Trophoblast cell (in vitro differentiated cells and primary cell): ENCODE results near the gene FBXW4.

Experiments used
- DNase-seq, 2 donors: peaks; one replicate each; pipeline ENCODE4 v3.0.0-alpha.2; 2016
- H2AFZ ChIP-seq: 2 replicates; pipeline ENCODE4 v1.6.1; 2013; ENCODE audit warnings: low read length, moderate library complexity, mild to moderate bottlenecking; ENCODE audit not compliant: insufficient read depth, poor library complexity
- H2AK5ac ChIP-seq: 2 replicates; pipeline ENCODE4 v1.6.1; 2013; ENCODE audit warnings: mild to moderate bottlenecking, low read length
- H2BK120ac ChIP-seq: 2 replicates; pipeline ENCODE4 v1.6.1; 2013; ENCODE audit warnings: low read length, mild to moderate bottlenecking, moderate library complexity; ENCODE audit not compliant: insufficient read depth, poor library complexity
- H2BK12ac ChIP-seq: 2 replicates; pipeline ENCODE4 v1.6.1; 2013; ENCODE audit warnings: mild to moderate bottlenecking, low read length, moderate library complexity
- H2BK5ac ChIP-seq: 2 replicates; pipeline ENCODE4 v1.6.1; 2013; ENCODE audit warnings: low read length, low read depth, moderate library complexity, mild to moderate bottlenecking; ENCODE audit not compliant: poor library complexity
- H3K14ac ChIP-seq: 2 replicates; pipeline ENCODE4 v1.6.1; 2013; ENCODE audit warnings: mild to moderate bottlenecking, low read length
- H3K18ac ChIP-seq: 2 replicates; pipeline ENCODE4 v1.6.1; 2013; ENCODE audit warnings: mild to moderate bottlenecking, low read length
- H3K23ac ChIP-seq: 2 replicates; pipeline ENCODE4 v1.6.1; 2013; ENCODE audit warnings: low read length
- H3K27ac ChIP-seq: 2 replicates; pipeline ENCODE4 v1.5.1; 2013; ENCODE audit warnings: low read depth, mild to moderate bottlenecking, inconsistent platforms, low read length, moderate library complexity
- H3K27me3 ChIP-seq: 2 replicates; pipeline ENCODE4 v1.6.1; 2013; ENCODE audit warnings: inconsistent platforms, mild to moderate bottlenecking, low read length, moderate library complexity; ENCODE audit not compliant: insufficient read depth
- H3K36me3 ChIP-seq, 2 experiments: 1 replicate in 1 of 2; 2 replicates in 1 of 2; pipeline ENCODE4 v1.6.1; 2013; ENCODE audit warnings: low read length in 2 of 2, mild to moderate bottlenecking in 2 of 2, moderate library complexity in 1 of 2; ENCODE audit not compliant: insufficient read depth in 2 of 2, control insufficient read depth in 1 of 2
- H3K4ac ChIP-seq: 2 replicates; pipeline ENCODE4 v1.6.1; 2013; ENCODE audit warnings: low read depth, mild to moderate bottlenecking, low read length, moderate library complexity
- H3K4me1 ChIP-seq, 2 experiments: 1 replicate in 1 of 2; 2 replicates in 1 of 2; pipeline ENCODE4 v1.6.1; 2013; ENCODE audit warnings: low read length in 2 of 2, mild to moderate bottlenecking in 2 of 2, moderate library complexity in 1 of 2; ENCODE audit not compliant: insufficient read depth in 2 of 2, control insufficient read depth in 1 of 2
- H3K4me2 ChIP-seq: 2 replicates; pipeline ENCODE4 v1.6.1; 2013; ENCODE audit warnings: inconsistent platforms, mild to moderate bottlenecking, low read length, moderate library complexity
- H3K4me3 ChIP-seq: 2 replicates; pipeline ENCODE4 v1.5.1; 2013; ENCODE audit warnings: mild to moderate bottlenecking, low read depth, low read length, inconsistent platforms
- H3K79me1 ChIP-seq: one replicate; pipeline ENCODE4 v1.6.1; 2013; ENCODE audit warnings: low read length
- H3K79me2 ChIP-seq: 2 replicates; pipeline ENCODE4 v1.6.1; 2013; ENCODE audit warnings: low read length, mild to moderate bottlenecking; ENCODE audit not compliant: control insufficient read depth, insufficient read depth, poor library complexity
- H3K9ac ChIP-seq: 2 replicates; pipeline ENCODE4 v1.6.1; 2013; ENCODE audit warnings: mild to moderate bottlenecking, low read length
- H3K9me3 ChIP-seq: 2 replicates; pipeline ENCODE4 v1.6.1; 2013; ENCODE audit warnings: low read depth, mild to moderate bottlenecking, control low read depth, inconsistent platforms, low read length; ENCODE audit not compliant: insufficient read depth
- H4K12ac ChIP-seq: 2 replicates; pipeline ENCODE4 v1.6.1; 2013; ENCODE audit warnings: low read depth, mild to moderate bottlenecking, low read length, moderate library complexity
- H4K8ac ChIP-seq: 2 replicates; pipeline ENCODE4 v1.6.1; 2013; ENCODE audit warnings: low read depth, mild to moderate bottlenecking, low read length, moderate library complexity
- H4K91ac ChIP-seq: one replicate; pipeline ENCODE4 v1.6.1; 2013; ENCODE audit warnings: low read depth, mild to moderate bottlenecking, low read length, moderate library complexity
- WGBS: extraction: QIAGEN DNeasy Blood & Tissue Kit; methylation state at CpG from one replicate; pipeline ENCODE4 v1.1.7; 2013; ENCODE audit warnings: missing lambda C conversion rate; ENCODE audit not compliant: insufficient read length, insufficient coverage; ENCODE audit errors: extremely low coverage; 5-methylcytosine and 5-hydroxymethylcytosine counted together

The FBXW4 gene

GRCh38 chr10:101691081-101691480, 3.9 kb downstream of the FBXW4 start:
- no peak overlapping the region for H3K4me3 ChIP-seq
- H3K18ac ChIP-seq = peak overlapping the region; percentile 64
- no peak overlapping the region for H3K14ac ChIP-seq
- peaks cover 7 to 8% of the 10 kb centered on the region in 2 experiments for H3K4me1 ChIP-seq
- H4K8ac ChIP-seq = no peak overlapping the region
- peaks cover 11% of the 10 kb centered on the region for H3K79me1 ChIP-seq
- no peak overlapping the region for H2BK120ac ChIP-seq
- H4K91ac ChIP-seq = no peak overlapping the region
- H3K79me2 ChIP-seq = peaks cover 7% of the 10 kb centered on the region
- WGBS = no CpG with 5 or more reads among the region's 7 CpGs
- no peak overlapping the region for H2AK5ac ChIP-seq
- H3K4me2 ChIP-seq = no peak overlapping the region
- no peak overlapping the region for H2AFZ ChIP-seq
- peak overlapping the region; percentile 64 for H3K4ac ChIP-seq
- H3K27ac ChIP-seq = no peak overlapping the region
- no peak overlapping the region for H3K9ac ChIP-seq
- no peak overlapping the region for H4K12ac ChIP-seq
- H3K27me3 ChIP-seq = no peaks in the 10 kb centered on the region
- no peak overlapping the region for H2BK12ac ChIP-seq
- no peaks in the 10 kb centered on the region for H3K9me3 ChIP-seq
- H2BK5ac ChIP-seq = no peak overlapping the region
- no peak overlapping the region for H3K23ac ChIP-seq
- H3K36me3 ChIP-seq = no peaks in the 10 kb centered on the region
- no peak for DNase-seq

- Histone ChIP-seq H3K14ac (no peak overlapping the region), H3K4ac (no peak overlapping the region), H3K9ac (no peak overlapping the region), H4K91ac (no peak overlapping the region), H3K9me3 (no peaks in the 10 kb centered on the region), H3K27me3 (no peaks in the 10 kb centered on the region), H4K12ac (no peak overlapping the region), H3K36me3 (no peaks in the 10 kb centered on the region), H2AK5ac (no peak overlapping the region), H3K4me1 (peaks cover 7 to 8% of the 10 kb centered on the region in 2 experiments), H2BK120ac (no peak overlapping the region), H2BK5ac (no peak overlapping the region), H2AFZ (no peak overlapping the region), H3K79me1 (peaks cover 11% of the 10 kb centered on the region), H4K8ac (no peak overlapping the region), H3K79me2 (peaks cover 7% of the 10 kb centered on the region), H2BK12ac (no peak overlapping the region), H3K4me3 (no peak overlapping the region), H3K27ac (no peak overlapping the region), H3K4me2 (no peak overlapping the region), H3K18ac (no peak overlapping the region), H3K23ac (no peak overlapping the region)
- WGBS = no CpG with 5 or more reads among the region's 7 CpGs
- DNase-seq = no peak
Observed at GRCh38 chr10:101690461-101690860, 4.5 kb downstream of the FBXW4 start.

GRCh38 chr10:101687071-101687658, 7.8 kb downstream of the FBXW4 start:
- Histone ChIP-seq H3K4me1 (peaks cover 5 to 14% of the 10 kb centered on the region in 2 experiments), H2BK120ac (no peak overlapping the region), H3K27ac (no peak overlapping the region), H3K18ac (no peak overlapping the region), H3K79me2 (no peaks in the 10 kb centered on the region), H3K79me1 (no peaks in the 10 kb centered on the region), H3K4me3 (no peak overlapping the region), H3K27me3 (no peaks in the 10 kb centered on the region), H3K9ac (no peak overlapping the region), H3K14ac (no peak overlapping the region), H4K91ac (no peak overlapping the region), H4K8ac (no peak overlapping the region), H3K4ac (no peak overlapping the region), H2BK5ac (no peak overlapping the region), H2AFZ (no peak overlapping the region), H4K12ac (no peak overlapping the region), H2BK12ac (no peak overlapping the region), H2AK5ac (no peak overlapping the region), H3K36me3 (no peaks in the 10 kb centered on the region), H3K4me2 (no peak overlapping the region), H3K23ac (no peak overlapping the region), H3K9me3 (no peaks in the 10 kb centered on the region)
- no CpG with 5 or more reads among the region's 3 CpGs for WGBS
- DNase-seq = no peak

GRCh38 chr10:101686133-101686925, 8.6 kb downstream of the FBXW4 start:
- no CpG with 5 or more reads among the region's 5 CpGs for WGBS

More at GRCh38 chr10:101686133-101686925, 8.6 kb downstream of the FBXW4 start:
- no peak overlapping the region for H3K14ac ChIP-seq
- no peaks in the 10 kb centered on the region for H3K36me3 ChIP-seq
- H3K79me1 ChIP-seq = no peaks in the 10 kb centered on the region
- H3K9me3 ChIP-seq = no peaks in the 10 kb centered on the region
- no peaks in the 10 kb centered on the region for H3K27me3 ChIP-seq
- H2AK5ac ChIP-seq = no peak overlapping the region
- H3K27ac ChIP-seq = no peak overlapping the region
- H3K4ac ChIP-seq = no peak overlapping the region
- no peak overlapping the region for H3K4me2 ChIP-seq
- H2BK120ac ChIP-seq = no peak overlapping the region
- peak in 1 of 2 donors; percentile 10 for DNase-seq
- H4K91ac ChIP-seq = no peak overlapping the region
- peaks cover 5 to 14% of the 10 kb centered on the region in 2 experiments for H3K4me1 ChIP-seq
- H3K9ac ChIP-seq = no peak overlapping the region
- no peak overlapping the region for H2BK12ac ChIP-seq
- no peak overlapping the region for H4K8ac ChIP-seq
- no peak overlapping the region for H3K18ac ChIP-seq
- H4K12ac ChIP-seq = no peak overlapping the region
- H3K23ac ChIP-seq = no peak overlapping the region
- H2AFZ ChIP-seq = no peak overlapping the region
- H3K4me3 ChIP-seq = no peak overlapping the region
- no peaks in the 10 kb centered on the region for H3K79me2 ChIP-seq
- H2BK5ac ChIP-seq = no peak overlapping the region
